ENCODE measurements around the gene TBX10. TPM values are rescaled to one million over a fixed set of nuclear protein-coding genes. Genes with fewer than 3 reads are reported as not detected.

The TBX10 gene
- total and polyA plus RNA-seq, 2 donors (not counting 3 experiments of a cell fraction or from before 2014, with no cell fraction given), result not detected

GRCh38 chr11:67611165-67611564, 28.4 kb downstream of the TBX10 start:
- ChIA-PET CTCF (no interaction called here), POLR2A (no interaction called here)
- no peak for DNase-seq (ENCODE audit: low read depth, low spot score)
- Histone ChIP-seq H3K9me3 (replicated peaks; ENCODE audit: control insufficient read depth, insufficient read depth, low read length) (no peaks in the 10 kb centered on the region), H4K20me1 (replicated peaks; ENCODE audit: control insufficient read depth, extremely low read depth, insufficient read depth, low read length) (no peaks in the 10 kb centered on the region), H3K27me3 (ENCODE audit: control insufficient read depth in 2 of 2, insufficient read depth in 2 of 2, low read length in 2 of 2) (peaks cover 3 to 5% of the 10 kb centered on the region in 2 experiments), H3K4me2 (ENCODE audit: insufficient read depth, low read length) (no peak overlapping the region), H2AFZ (ENCODE audit: low read depth, low read length) (no peak overlapping the region), H3K9me1 (replicated peaks; ENCODE audit: control insufficient read depth, extremely low read depth, insufficient read depth, low read length) (no peaks in the 10 kb centered on the region), H3K4me3 (replicated peaks in 1 of 3; ENCODE audit: insufficient read depth in 1 of 3, low read depth in 1 of 3, low read length in 3 of 3) (no peak overlapping the region), H3K9ac (replicated peaks; ENCODE audit: extremely low read depth, insufficient read depth, low read length) (no peak overlapping the region), H3K36me3 (ENCODE audit: control insufficient read depth in 2 of 2, extremely low read depth in 1 of 2, insufficient read depth in 2 of 2, low read length in 2 of 2) (peaks cover 3 to 22% of the 10 kb centered on the region in 2 experiments), H3K27ac (ENCODE audit: insufficient read depth, low read depth, low read length) (no peak overlapping the region), H3K4me1 (ENCODE audit: control insufficient read depth, extremely low read depth, insufficient read depth, low read length) (peaks cover 6% of the 10 kb centered on the region), H3K79me2 (ENCODE audit: control insufficient read depth, insufficient read depth, low read length) (peaks cover 11% of the 10 kb centered on the region)
- TF ChIP-seq POLR2AphosphoS5 (IDR thresholded peaks at IDR 0.05; ENCODE audit: insufficient read depth, low read depth, low read length) (no peak), JUN (IDR thresholded peaks at IDR 0.05; ENCODE audit: borderline replicate concordance, insufficient read depth, insufficient read length, low read depth) (no peak), MYC (IDR thresholded peaks at IDR 0.05; ENCODE audit: low read depth, low read length) (no peak), EZH2 (IDR thresholded peaks at IDR 0.05; ENCODE audit: borderline replicate concordance, low read depth, low read length, severe bottlenecking) (no peak), POLR2A (IDR thresholded peaks at IDR 0.05; ENCODE audit: low read depth, low read length) (no peak), GATA2 (IDR thresholded peaks at IDR 0.05; ENCODE audit: insufficient read depth, insufficient read length, low read depth, low read length) (no peak), FOS (IDR thresholded peaks at IDR 0.05; ENCODE audit: borderline replicate concordance, insufficient read depth, low read length) (no peak)
- TF ChIP-seq, protein P1, sequence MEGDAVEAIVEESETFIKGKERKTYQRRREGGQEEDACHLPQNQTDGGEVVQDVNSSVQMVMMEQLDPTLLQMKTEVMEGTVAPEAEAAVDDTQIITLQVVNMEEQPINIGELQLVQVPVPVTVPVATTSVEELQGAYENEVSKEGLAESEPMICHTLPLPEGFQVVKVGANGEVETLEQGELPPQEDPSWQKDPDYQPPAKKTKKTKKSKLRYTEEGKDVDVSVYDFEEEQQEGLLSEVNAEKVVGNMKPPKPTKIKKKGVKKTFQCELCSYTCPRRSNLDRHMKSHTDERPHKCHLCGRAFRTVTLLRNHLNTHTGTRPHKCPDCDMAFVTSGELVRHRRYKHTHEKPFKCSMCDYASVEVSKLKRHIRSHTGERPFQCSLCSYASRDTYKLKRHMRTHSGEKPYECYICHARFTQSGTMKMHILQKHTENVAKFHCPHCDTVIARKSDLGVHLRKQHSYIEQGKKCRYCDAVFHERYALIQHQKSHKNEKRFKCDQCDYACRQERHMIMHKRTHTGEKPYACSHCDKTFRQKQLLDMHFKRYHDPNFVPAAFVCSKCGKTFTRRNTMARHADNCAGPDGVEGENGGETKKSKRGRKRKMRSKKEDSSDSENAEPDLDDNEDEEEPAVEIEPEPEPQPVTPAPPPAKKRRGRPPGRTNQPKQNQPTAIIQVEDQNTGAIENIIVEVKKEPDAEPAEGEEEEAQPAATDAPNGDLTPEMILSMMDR (IDR thresholded peaks at IDR 0.05; ENCODE audit: extremely low read depth in 1 of 2, insufficient read depth in 1 of 2, low read depth in 1 of 2, low read length in 2 of 2), result no peak
- TF ChIP-seq, protein P2, sequence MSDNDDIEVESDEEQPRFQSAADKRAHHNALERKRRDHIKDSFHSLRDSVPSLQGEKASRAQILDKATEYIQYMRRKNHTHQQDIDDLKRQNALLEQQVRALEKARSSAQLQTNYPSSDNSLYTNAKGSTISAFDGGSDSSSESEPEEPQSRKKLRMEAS (IDR thresholded peaks at IDR 0.05; ENCODE audit: insufficient read depth, insufficient read length), result no peak
- no peak for FAIRE-seq
- BruUV-seq (replicated peaks), result no TSS peak
- dilution Hi-C loops (cut with MboI; ENCODE audit: extremely low pct_ligation_motif_present, low sequenced_read_pairs) (no loop called here), intact Hi-C loops (cut with micrococcal nuclease) (no loop called here)
